GM18867 (cell line): ENCODE data around the gene DRC1.
"Not testable (repeated sequence)": the region's sequence is repeated elsewhere in the genome, so short reads cannot be mapped to it uniquely, and the experiment has no call there.

Source experiments
- ATAC-seq: cut with Tn5 transposase; IDR thresholded peaks from one replicate; pipeline ENCODE4 v1.9.1; 2021; ENCODE audit warnings: mild to moderate bottlenecking, moderate library complexity; ENCODE audit not compliant: unreplicated experiment

DRC1 gene

GRCh38 chr2:26462511-26463243 lies 61.0 kb downstream of the DRC1 start:
- no peak for ATAC-seq

GRCh38 chr2:26463244-26464192 lies 61.8 kb downstream of the DRC1 start:
- no peak for ATAC-seq

GRCh38 chr2:26464390-26465265 lies 62.9 kb downstream of the DRC1 start:
- no peak for ATAC-seq

GRCh38 chr2:26465266-26465925 lies 63.7 kb downstream of the DRC1 start:
- ATAC-seq: no peak

GRCh38 chr2:26465981-26466471 lies 64.3 kb downstream of the DRC1 start:
- no peak for ATAC-seq

- no peak for ATAC-seq
These were observed 65.1 kb downstream of the DRC1 start for GRCh38 chr2:26466662-26467310.

GRCh38 chr2:26468544-26468943 lies 66.8 kb downstream of the DRC1 start:
- ATAC-seq: not testable (repeated sequence)

- no peak for ATAC-seq
These were observed 67.5 kb downstream of the DRC1 start for GRCh38 chr2:26469092-26469710.

- no peak for ATAC-seq
These were observed 68.2 kb downstream of the DRC1 start for GRCh38 chr2:26469955-26470354.

GRCh38 chr2:26470601-26471260 lies 69.0 kb downstream of the DRC1 start:
- ATAC-seq: no peak

GRCh38 chr2:26471289-26471688 lies 69.6 kb downstream of the DRC1 start:
- ATAC-seq: no peak

- no peak for ATAC-seq
These were observed 70.3 kb downstream of the DRC1 start for GRCh38 chr2:26471766-26472706.

GRCh38 chr2:26472821-26473655 lies 71.3 kb downstream of the DRC1 start:
- no peak for ATAC-seq

GRCh38 chr2:26473796-26474195 lies 72.1 kb downstream of the DRC1 start:
- no peak for ATAC-seq

- ATAC-seq: no peak
These were observed 72.6 kb downstream of the DRC1 start for GRCh38 chr2:26474261-26474785.

- ATAC-seq: no peak
These were observed 73.3 kb downstream of the DRC1 start for GRCh38 chr2:26475037-26475436.
